Keratinocyte (primary cell): ENCODE data around the gene CTDSP2. TPM values are rescaled to one million over a fixed set of nuclear protein-coding genes. Genes with fewer than 3 reads are reported as not detected.

Experiments used
- DNase-seq: peaks from one replicate; pipeline ENCODE4 v3.0.0-alpha.2; 2011; ENCODE audit warnings: low read depth, missing footprints, low spot score
- FAIRE-seq: peaks from 2 replicates; lab custom pipeline; 2011; peaks lifted over from hg19 to GRCh38; lab: Jason Lieb, UNC
- H2AFZ ChIP-seq: 2 replicates; pipeline ENCODE4 v1.6.0; 2012; ENCODE audit warnings: low read length, control low read depth, inconsistent platforms; ENCODE audit not compliant: control insufficient read depth
- H3K27ac ChIP-seq: 2 replicates; pipeline ENCODE4 v1.5.1; 2011; ENCODE audit warnings: low read length; ENCODE audit not compliant: control insufficient read depth, insufficient read depth
- H3K27me3 ChIP-seq: 3 replicates; pipeline ENCODE4 v1.6.0; 2011; ENCODE audit warnings: low read length; ENCODE audit not compliant: control insufficient read depth, insufficient read depth; ENCODE audit errors: extremely low read depth
- H3K36me3 ChIP-seq, 2 experiments: 2 replicates in 1 of 2; 3 replicates in 1 of 2; pipeline ENCODE4 v1.5.1; 2011; ENCODE audit warnings: low read length in 2 of 2, mild to moderate bottlenecking in 1 of 2; ENCODE audit not compliant: control insufficient read depth in 2 of 2, insufficient read depth in 2 of 2; ENCODE audit errors: extremely low read depth in 1 of 2
- H3K4me1 ChIP-seq: 3 replicates; pipeline ENCODE4 v1.5.1; 2011; ENCODE audit warnings: low read length; ENCODE audit not compliant: control insufficient read depth, insufficient read depth; ENCODE audit errors: extremely low read depth
- H3K4me2 ChIP-seq: 3 replicates; pipeline ENCODE4 v1.6.0; 2011; ENCODE audit warnings: low read depth, low read length; ENCODE audit not compliant: control insufficient read depth, insufficient read depth; ENCODE audit errors: extremely low read depth
- H3K4me3 ChIP-seq, 3 experiments: fragments of 200-600 bp in 1 of 3; sonication (generic) in 1 of 3; 2 replicates in 2 of 3; 3 replicates in 1 of 3; pipeline ENCODE4 v1.5.1; 2011 to 2016; ENCODE audit warnings: low read length in 3 of 3, mild to moderate bottlenecking in 3 of 3, control low read depth in 2 of 3, inconsistent platforms in 1 of 3, low read depth in 1 of 3, mixed read lengths in 1 of 3, mixed run types in 1 of 3, moderate library complexity in 1 of 3; ENCODE audit not compliant: control insufficient read depth in 2 of 3, insufficient read depth in 2 of 3; ENCODE audit errors: extremely low read depth in 1 of 3
- H3K79me2 ChIP-seq: 2 replicates; pipeline ENCODE4 v1.6.0; 2012; ENCODE audit warnings: low read length; ENCODE audit not compliant: control insufficient read depth, insufficient read depth
- H3K9ac ChIP-seq: 3 replicates; pipeline ENCODE4 v1.6.0; 2011; ENCODE audit warnings: low read length; ENCODE audit not compliant: control insufficient read depth, insufficient read depth; ENCODE audit errors: extremely low read depth
- H3K9me1 ChIP-seq: 3 replicates; pipeline ENCODE4 v1.6.0; 2011; ENCODE audit warnings: low read length; ENCODE audit not compliant: control insufficient read depth, insufficient read depth; ENCODE audit errors: extremely low read depth
- H3K9me3 ChIP-seq: 2 replicates; pipeline ENCODE4 v1.5.1; 2012; ENCODE audit warnings: low read depth, low read length; ENCODE audit not compliant: control insufficient read depth
- H4K20me1 ChIP-seq: 3 replicates; pipeline ENCODE4 v1.6.0; 2011; ENCODE audit warnings: low read length; ENCODE audit not compliant: control insufficient read depth, insufficient read depth; ENCODE audit errors: extremely low read depth
- EZH2 ChIP-seq: IDR thresholded peaks from one replicate; pipeline ENCODE4 v1.6.1; 2012; ENCODE audit warnings: inconsistent platforms, mild to moderate bottlenecking, low read length, moderate library complexity
- dilution Hi-C: fragments of 300-500 bp; cut with MboI; formaldehyde crosslinking; loops from one replicate; pipeline ENCODE4 v1.7.0; 2020; ENCODE audit warnings: low sequenced_read_pairs; ENCODE audit not compliant: extremely low pct_ligation_motif_present
- polyA plus RNA-seq, 5 experiments: library from polyadenylated mRNA; depleted of rRNA in 3 of 5; stranded (reverse) in 3 of 5; stranded (forward) in 1 of 5; unstranded in 1 of 5; fragments of >200 nt; gene quantifications; 1 replicate in 1 of 5; 2 replicates in 3 of 5; 3 replicates in 1 of 5; pipeline versions ENCODE4 v1.2.1 to v1.2.3, GENCODE V29; 2011 to 2012; ENCODE audit warnings: missing spikeins in 2 of 5, low read depth in 1 of 5, low replicate concordance in 1 of 5
- TF ChIP-seq, protein P1 (sequence below), 3 experiments: IDR thresholded peaks in 1 of 3; conservative IDR thresholded peaks in 1 of 3; optimal IDR thresholded peaks in 1 of 3; 2 replicates in 2 of 3; 3 replicates in 1 of 3; pipeline versions ENCODE3 to v1.5.1; 2011; ENCODE audit warnings: low read length in 3 of 3, mild to moderate bottlenecking in 3 of 3, moderate library complexity in 2 of 3, control low read depth in 1 of 3, inconsistent platforms in 1 of 3; ENCODE audit not compliant: insufficient read depth in 2 of 3; ENCODE audit errors: extremely low read depth in 1 of 3

Gene CTDSP2
- polyA plus RNA-seq, 1 donor (not counting 4 experiments of a cell fraction or from before 2014, with no cell fraction given) = 54.6 TPM

DNA sequence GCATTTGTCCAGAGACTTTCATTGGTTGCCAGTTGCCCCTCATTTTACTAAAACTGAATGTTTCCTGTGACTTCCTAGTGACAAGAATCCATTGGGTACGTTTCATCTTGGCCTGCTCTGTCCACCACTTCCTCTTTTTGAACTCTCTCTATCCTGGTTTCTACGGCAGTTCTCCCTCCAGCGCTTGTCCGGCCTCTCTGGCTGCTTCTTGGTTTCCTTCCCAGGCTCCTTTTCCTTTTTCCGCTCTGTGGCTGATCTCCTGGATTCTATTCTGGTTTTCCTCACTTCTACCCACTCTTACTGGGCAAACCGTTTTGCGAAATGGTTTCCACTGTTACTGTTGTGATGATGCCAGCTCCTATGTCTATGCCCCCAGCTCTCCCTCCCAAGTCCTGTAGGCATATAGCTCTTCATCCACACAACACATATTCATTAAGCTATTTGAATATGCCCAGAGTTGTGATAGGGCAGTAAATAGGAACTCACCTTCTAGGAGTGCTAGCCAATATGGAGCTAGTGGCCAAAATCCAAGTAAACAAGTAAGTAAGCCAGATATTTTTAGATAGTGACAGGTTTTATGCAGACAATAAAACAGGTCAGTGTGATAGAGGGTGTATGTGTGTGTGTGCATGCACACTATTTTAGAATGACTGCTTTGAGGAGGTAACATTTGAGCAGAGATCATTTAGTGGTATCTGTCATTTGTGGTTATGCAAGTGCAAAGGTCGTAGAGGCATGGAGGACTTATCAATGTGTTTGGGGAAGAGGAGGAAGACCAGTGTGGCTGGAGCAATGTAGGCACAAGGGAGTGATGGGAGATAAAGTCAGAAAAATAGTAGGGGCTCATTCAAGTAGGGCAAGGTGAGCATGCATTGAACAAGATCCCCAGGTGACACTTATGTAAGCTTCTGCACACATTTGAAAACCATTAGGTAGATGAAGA, 27.9 kb upstream of the CTDSP2 start:
- Histone ChIP-seq H3K27me3 (no peaks in the 10 kb centered on the region), H3K9me1 (no peaks in the 10 kb centered on the region), H3K27ac (no peak overlapping the region), H3K36me3 (no peaks in the 10 kb centered on the region), H3K9ac (no peak overlapping the region), H3K4me3 (no peak overlapping the region), H3K79me2 (no peaks in the 10 kb centered on the region), H3K4me1 (no peaks in the 10 kb centered on the region), H3K9me3 (no peaks in the 10 kb centered on the region), H2AFZ (no peak overlapping the region), H3K4me2 (no peak overlapping the region), H4K20me1 (no peaks in the 10 kb centered on the region)
- TF ChIP-seq, protein P1, sequence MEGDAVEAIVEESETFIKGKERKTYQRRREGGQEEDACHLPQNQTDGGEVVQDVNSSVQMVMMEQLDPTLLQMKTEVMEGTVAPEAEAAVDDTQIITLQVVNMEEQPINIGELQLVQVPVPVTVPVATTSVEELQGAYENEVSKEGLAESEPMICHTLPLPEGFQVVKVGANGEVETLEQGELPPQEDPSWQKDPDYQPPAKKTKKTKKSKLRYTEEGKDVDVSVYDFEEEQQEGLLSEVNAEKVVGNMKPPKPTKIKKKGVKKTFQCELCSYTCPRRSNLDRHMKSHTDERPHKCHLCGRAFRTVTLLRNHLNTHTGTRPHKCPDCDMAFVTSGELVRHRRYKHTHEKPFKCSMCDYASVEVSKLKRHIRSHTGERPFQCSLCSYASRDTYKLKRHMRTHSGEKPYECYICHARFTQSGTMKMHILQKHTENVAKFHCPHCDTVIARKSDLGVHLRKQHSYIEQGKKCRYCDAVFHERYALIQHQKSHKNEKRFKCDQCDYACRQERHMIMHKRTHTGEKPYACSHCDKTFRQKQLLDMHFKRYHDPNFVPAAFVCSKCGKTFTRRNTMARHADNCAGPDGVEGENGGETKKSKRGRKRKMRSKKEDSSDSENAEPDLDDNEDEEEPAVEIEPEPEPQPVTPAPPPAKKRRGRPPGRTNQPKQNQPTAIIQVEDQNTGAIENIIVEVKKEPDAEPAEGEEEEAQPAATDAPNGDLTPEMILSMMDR (optimal IDR thresholded peaks at IDR 0.05 in 1 of 3, IDR thresholded peaks at IDR 0.05 in 1 of 3, conservative IDR thresholded peaks at IDR 0.05 in 1 of 3; ENCODE audit: extremely low read depth in 1 of 3, insufficient read depth in 2 of 3, low read length in 3 of 3) = no peak
- no peak for TF ChIP-seq EZH2
- dilution Hi-C loops = no loop called here
- DNase-seq (no peak), FAIRE-seq (no peak)

DNA sequence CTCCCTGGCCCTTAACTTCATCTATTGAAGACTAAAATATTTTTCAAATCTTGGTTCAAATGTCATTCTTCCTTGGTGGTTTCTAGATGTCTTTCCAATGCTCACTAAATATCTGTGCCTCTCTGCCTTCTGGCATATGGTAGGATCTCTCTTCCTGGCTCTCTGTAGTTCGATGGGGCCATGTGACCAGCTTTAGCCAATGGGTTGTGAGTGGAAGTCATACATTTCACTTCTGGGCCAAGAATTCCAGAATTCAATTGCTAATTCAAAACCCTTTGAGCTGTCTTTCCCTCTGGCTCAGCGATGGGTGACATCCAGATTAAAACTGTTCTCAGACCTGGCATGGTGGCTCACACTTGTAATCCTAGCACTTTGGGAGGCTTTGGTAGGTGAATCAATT, 25.8 kb upstream of the CTDSP2 start:
- no peak overlapping the region for H2AFZ ChIP-seq
- DNase-seq = no peak
- no peaks in the 10 kb centered on the region for H3K27me3 ChIP-seq
- FAIRE-seq = no peak
- no peaks in the 10 kb centered on the region for H3K9me1 ChIP-seq
- no peaks in the 10 kb centered on the region for H3K79me2 ChIP-seq
- no peak overlapping the region for H3K4me3 ChIP-seq
- no peaks in the 10 kb centered on the region for H3K9me3 ChIP-seq
- H3K36me3 ChIP-seq = no peaks in the 10 kb centered on the region
- TF ChIP-seq, protein P1 (optimal IDR thresholded peaks at IDR 0.05 in 1 of 3, IDR thresholded peaks at IDR 0.05 in 1 of 3, conservative IDR thresholded peaks at IDR 0.05 in 1 of 3; ENCODE audit: extremely low read depth in 1 of 3, insufficient read depth in 2 of 3, low read length in 3 of 3) = no peak
- no peak for TF ChIP-seq EZH2
- no peak overlapping the region for H3K27ac ChIP-seq
- H3K9ac ChIP-seq = no peak overlapping the region
- H4K20me1 ChIP-seq = no peaks in the 10 kb centered on the region
- dilution Hi-C loops = no loop called here
- H3K4me2 ChIP-seq = no peak overlapping the region
- no peaks in the 10 kb centered on the region for H3K4me1 ChIP-seq
